ENCODE results near the gene C1QTNF3.

- TF ChIP-seq CTCF (IDR thresholded peaks at IDR 0.05) (no peak), POLR2A (IDR thresholded peaks at IDR 0.05) (no peak), POLR2AphosphoS5 (IDR thresholded peaks at IDR 0.05) (no peak), EP300 (IDR thresholded peaks at IDR 0.05) (no peak)
These were observed 64.7 kb downstream of the C1QTNF3 start for GRCh38 chr5:33978306-33978705.
